Mesenteric fat pad (tissue), 1 donor: ENCODE measurements around the gene CMAS. TPM values are rescaled to one million over a fixed set of nuclear protein-coding genes. Genes with fewer than 3 reads are reported as not detected.

Experiments
- DNase-seq: peaks from one replicate; pipeline ENCODE4 v3.0.0-alpha.2; 2020; ENCODE audit warnings: low spot score
- total RNA-seq: library from RNA; stranded (reverse); fragmentation: NEBNext Ultra II Directional; extraction: Animal tissue kit (Norgen Biotek cat#: 25700); gene quantifications from one replicate; pipeline ENCODE4 v1.2.1, GENCODE V29; 2021
- donor health status: DM: yes; HTN: yes; CAD: no.

The CMAS gene
- total RNA-seq, 1 donor from 2014 or later = 19.8 TPM

- DNase-seq = no peak
Measured at GRCh38 chr12:22105542-22105941, 59.5 kb downstream of the CMAS start.

- DNase-seq = no peak
Measured at GRCh38 chr12:22110176-22110575, 64.2 kb downstream of the CMAS start.

Other genes starting within 250 kb of the CMAS start
- gene ABCC9, start 104.8 kb upstream of the CMAS start, total RNA-seq = 55.1 TPM